Suprapubic skin (tissue), 4 donors: ENCODE measurements around the gene SLCO4A1. TPM values are rescaled to one million over a fixed set of nuclear protein-coding genes. Genes with fewer than 3 reads are reported as not detected.

Source experiments
- DNase-seq, 2 donors: peaks; one replicate each; pipeline ENCODE4 v3.0.0-alpha.2; 2019; ENCODE audit warnings: low spot score in 2 of 2
- H3K27ac ChIP-seq: fragments of 200-600 bp; sonication (generic); one replicate; pipeline ENCODE4 v1.5.1; 2019
- H3K27me3 ChIP-seq: fragments of 200-600 bp; sonication (generic); one replicate; pipeline ENCODE4 v1.5.1; 2019
- H3K36me3 ChIP-seq: fragments of 200-600 bp; sonication (generic); one replicate; pipeline ENCODE4 v1.5.1; 2019
- H3K4me1 ChIP-seq: fragments of 200-600 bp; sonication (generic); one replicate; pipeline ENCODE4 v1.5.1; 2019
- H3K4me3 ChIP-seq: fragments of 200-600 bp; sonication (generic); one replicate; pipeline ENCODE4 v1.5.1; 2019; ENCODE audit warnings: mild to moderate bottlenecking
- H3K9me3 ChIP-seq: fragments of 200-600 bp; sonication (generic); one replicate; pipeline ENCODE4 v1.5.1; 2019
- CTCF ChIP-seq, 2 donors: fragments of 200-600 bp in 1 of 2; fragments of 450-650 bp in 1 of 2; sonication (generic) in 1 of 2; IDR thresholded peaks; one replicate each; pipeline ENCODE4 v1.5.1; 2016 to 2019; ENCODE audit warnings: antibody characterized with exemption in 2 of 2, mild to moderate bottlenecking in 1 of 2, moderate library complexity in 1 of 2
- EP300 ChIP-seq: sonication (generic); formaldehyde crosslinking; IDR thresholded peaks from one replicate; pipeline ENCODE4 v1.6.1; 2017; ENCODE audit warnings: antibody characterized with exemption
- POLR2A ChIP-seq, 2 donors: fragments of 450-650 bp; IDR thresholded peaks; one replicate each; pipeline ENCODE4 v1.6.1; 2017; ENCODE audit warnings: antibody characterized with exemption in 2 of 2, mild to moderate bottlenecking in 2 of 2, moderate library complexity in 2 of 2
- POLR2AphosphoS5 ChIP-seq, 3 donors: sonication (generic); formaldehyde crosslinking; IDR thresholded peaks; one replicate each; pipeline ENCODE4 v1.6.1; 2017; ENCODE audit warnings: antibody characterized with exemption in 3 of 3
- WGBS: methylation state at CpG from one replicate; pipeline ENCODE4 v1.1.5; 2018; 5-methylcytosine and 5-hydroxymethylcytosine counted together
- total RNA-seq, 4 donors: library from RNA; depleted of rRNA; stranded (reverse); fragments of >200 nt; gene quantifications; one replicate each; pipeline ENCODE4 v1.1.0, GENCODE V29; 2016

The SLCO4A1 gene
- total RNA-seq, 4 donors from 2014 or later, result 50.2 to 59.1 (median 52.7) TPM

GRCh38 chr20:62704341-62704948 lies 62.1 kb downstream of the SLCO4A1 start:
- H3K9me3 ChIP-seq, result no peaks in the 10 kb centered on the region
- H3K27ac ChIP-seq, result no peak overlapping the region
- no peaks in the 10 kb centered on the region for H3K36me3 ChIP-seq
- peak; percentile 88 to 89 for DNase-seq
- H3K27me3 ChIP-seq, result peaks cover 70% of the 10 kb centered on the region
- TF ChIP-seq POLR2A (IDR thresholded peaks at IDR 0.05), result no peak
- no peak for TF ChIP-seq POLR2AphosphoS5 (IDR thresholded peaks at IDR 0.05)
- TF ChIP-seq CTCF (IDR thresholded peaks at IDR 0.05), result no peak
- no peak for TF ChIP-seq EP300
- H3K4me3 ChIP-seq, result no peak overlapping the region
- H3K4me1 ChIP-seq, result peaks cover 35% of the 10 kb centered on the region
- WGBS, result 11% methylated on average over 11 of the region's 21 CpGs

GRCh38 chr20:62705627-62706026 lies 63.3 kb downstream of the SLCO4A1 start:
- Histone ChIP-seq H3K27me3 (peaks cover 73% of the 10 kb centered on the region), H3K27ac (no peak overlapping the region), H3K9me3 (no peaks in the 10 kb centered on the region), H3K4me3 (no peak overlapping the region), H3K36me3 (no peaks in the 10 kb centered on the region), H3K4me1 (peaks cover 35% of the 10 kb centered on the region)
- no peak for DNase-seq
- WGBS, result 28% methylated on average over 3 of the region's 16 CpGs
- TF ChIP-seq EP300 (no peak), POLR2AphosphoS5 (IDR thresholded peaks at IDR 0.05) (no peak), POLR2A (IDR thresholded peaks at IDR 0.05) (no peak), CTCF (IDR thresholded peaks at IDR 0.05) (no peak)

GRCh38 chr20:62706344-62706743 lies 64.0 kb downstream of the SLCO4A1 start:
- Histone ChIP-seq H3K27me3 (peaks cover 76% of the 10 kb centered on the region), H3K9me3 (no peaks in the 10 kb centered on the region), H3K36me3 (no peaks in the 10 kb centered on the region), H3K27ac (no peak overlapping the region), H3K4me1 (peaks cover 35% of the 10 kb centered on the region), H3K4me3 (no peak overlapping the region)
- no peak for TF ChIP-seq POLR2AphosphoS5 (IDR thresholded peaks at IDR 0.05)
- no peak for TF ChIP-seq POLR2A (IDR thresholded peaks at IDR 0.05)
- TF ChIP-seq EP300, result no peak
- TF ChIP-seq CTCF (IDR thresholded peaks at IDR 0.05), result no peak
- WGBS, result 92% methylated on average over 12 of the region's 12 CpGs
- DNase-seq, result no peak

GRCh38 chr20:62706857-62707256 lies 64.6 kb downstream of the SLCO4A1 start:
- no peak overlapping the region for H3K4me3 ChIP-seq
- H3K27me3 ChIP-seq, result peaks cover 76% of the 10 kb centered on the region
- WGBS, result 81% methylated on average over 11 of the region's 12 CpGs
- H3K9me3 ChIP-seq, result no peaks in the 10 kb centered on the region
- TF ChIP-seq EP300, result no peak
- no peak for TF ChIP-seq POLR2AphosphoS5 (IDR thresholded peaks at IDR 0.05)
- TF ChIP-seq POLR2A (IDR thresholded peaks at IDR 0.05), result no peak
- TF ChIP-seq CTCF (IDR thresholded peaks at IDR 0.05), result no peak
- no peak for DNase-seq
- no peaks in the 10 kb centered on the region for H3K36me3 ChIP-seq
- no peak overlapping the region for H3K27ac ChIP-seq
- peaks cover 35% of the 10 kb centered on the region for H3K4me1 ChIP-seq

- Histone ChIP-seq H3K36me3 (no peaks in the 10 kb centered on the region), H3K27ac (no peak overlapping the region), H3K4me3 (no peak overlapping the region), H3K27me3 (peaks cover 76% of the 10 kb centered on the region), H3K4me1 (peaks cover 35% of the 10 kb centered on the region), H3K9me3 (no peaks in the 10 kb centered on the region)
- no peak for TF ChIP-seq POLR2A (IDR thresholded peaks at IDR 0.05)
- TF ChIP-seq POLR2AphosphoS5 (IDR thresholded peaks at IDR 0.05), result no peak
- 60% methylated on average over 6 of the region's 16 CpGs for WGBS
- DNase-seq, result no peak
These were observed 65.1 kb downstream of the SLCO4A1 start for GRCh38 chr20:62707276-62707920.
